Left lung (tissue), 10 donors: Measurements from ENCODE around the gene CHN1. TPM values are rescaled to one million over a fixed set of nuclear protein-coding genes. Genes with fewer than 3 reads are reported as not detected.

Source experiments
- ATAC-seq: fragments of 200-7000 bp; cut with Tn5 transposase; one replicate; pipeline ENCODE4 v1.9.1; 2020; ENCODE audit warnings: moderate library complexity
- DNase-seq, 4 donors: peaks; one replicate each; pipeline ENCODE4 v3.0.0-alpha.2; 2013 to 2020
- H3K27ac ChIP-seq, 2 donors: fragments of 200-600 bp; sonication (generic) in 1 of 2; one replicate each; pipeline versions ENCODE4 v1.5.0 to v1.8.0; 2020 to 2021
- H3K27me3 ChIP-seq, 2 donors: fragments of 200-600 bp; sonication (generic) in 1 of 2; one replicate each; pipeline versions ENCODE4 v1.5.0 to v1.8.0; 2020 to 2021
- H3K36me3 ChIP-seq, 2 donors: fragments of 200-600 bp; sonication (generic) in 1 of 2; one replicate each; pipeline versions ENCODE4 v1.5.0 to v1.8.0; 2020 to 2021
- H3K4me1 ChIP-seq, 2 donors: fragments of 200-600 bp; one replicate each; pipeline ENCODE4 v1.8.0; 2021
- H3K4me3 ChIP-seq, 2 donors: fragments of 200-600 bp; sonication (generic) in 1 of 2; one replicate each; pipeline versions ENCODE4 v1.5.0 to v1.8.0; 2020 to 2021; ENCODE audit warnings: mild to moderate bottlenecking in 1 of 2
- H3K9me3 ChIP-seq, 2 donors: fragments of 200-600 bp; sonication (generic) in 1 of 2; one replicate each; pipeline versions ENCODE4 v1.5.0 to v1.8.0; 2020 to 2021
- intact Hi-C, 2 donors: fragments of 100-400 bp; cut with DNase I; formaldehyde crosslinking; loops; one replicate each; pipeline versions ENCODE4 v1.11.2 to v1.14.2; 2022
- polyA plus RNA-seq, 6 donors: library from polyadenylated mRNA; unstranded; fragments of 120-200 nt; gene quantifications; one replicate each; pipeline ENCODE4 v1.2.1, GENCODE V29; 2013; ENCODE audit not compliant: insufficient read length in 6 of 6
- total RNA-seq, 2 donors: library from RNA; stranded (reverse); fragmentation: NEBNext Ultra II Directional; extraction: Animal tissue kit (Norgen Biotek cat#: 25700); gene quantifications; one replicate each; pipeline ENCODE4 v1.2.1, GENCODE V29; 2021
- TF ChIP-seq, protein P1 (sequence below), 2 donors: fragments of 200-600 bp; sonication (generic) in 1 of 2; IDR thresholded peaks; one replicate each; pipeline versions ENCODE4 v1.5.0 to v1.8.0; 2021; ENCODE audit warnings: antibody characterized with exemption in 2 of 2
- donor health status: DM: no; HTN: yes; CAD: no.
- donor health status: DM: no; HTN: no; CAD: no.

Gene CHN1
- total and polyA plus RNA-seq, 8 donors, result 27.4 to 170 (median 99.9) TPM

DNA sequence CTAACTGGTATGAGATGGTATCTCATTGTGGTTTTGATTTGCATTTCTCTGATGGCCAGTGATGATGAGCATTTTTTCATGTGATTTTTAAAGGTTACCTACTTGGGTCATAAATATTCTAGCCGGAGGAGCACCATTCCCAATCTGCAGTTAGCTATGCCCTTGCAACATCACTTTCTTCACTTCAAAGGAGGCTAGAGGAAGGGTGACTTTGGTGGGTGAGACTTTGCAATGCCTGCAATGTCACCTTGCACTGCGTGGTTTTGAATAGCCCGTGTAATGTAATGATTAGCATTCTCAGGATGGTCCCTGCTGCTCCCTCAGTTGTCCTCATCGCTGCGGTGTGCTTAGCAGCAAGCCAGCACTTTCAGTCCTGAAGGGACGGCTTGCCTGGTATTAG lies 184.8 kb downstream of the CHN1 start:
- no peaks in the 10 kb centered on the region for H3K4me1 ChIP-seq
- no peak for ATAC-seq

GRCh38 chr2:174815526-174815925 lies 189.7 kb downstream of the CHN1 start:
- Histone ChIP-seq H3K27ac (no peak overlapping the region), H3K27me3 (no peaks in the 10 kb centered on the region), H3K4me3 (no peak overlapping the region), H3K36me3 (no peaks in the 10 kb centered on the region), H3K9me3 (no peaks in the 10 kb centered on the region), H3K4me1 (no peaks in the 10 kb centered on the region)
- TF ChIP-seq, protein P1, sequence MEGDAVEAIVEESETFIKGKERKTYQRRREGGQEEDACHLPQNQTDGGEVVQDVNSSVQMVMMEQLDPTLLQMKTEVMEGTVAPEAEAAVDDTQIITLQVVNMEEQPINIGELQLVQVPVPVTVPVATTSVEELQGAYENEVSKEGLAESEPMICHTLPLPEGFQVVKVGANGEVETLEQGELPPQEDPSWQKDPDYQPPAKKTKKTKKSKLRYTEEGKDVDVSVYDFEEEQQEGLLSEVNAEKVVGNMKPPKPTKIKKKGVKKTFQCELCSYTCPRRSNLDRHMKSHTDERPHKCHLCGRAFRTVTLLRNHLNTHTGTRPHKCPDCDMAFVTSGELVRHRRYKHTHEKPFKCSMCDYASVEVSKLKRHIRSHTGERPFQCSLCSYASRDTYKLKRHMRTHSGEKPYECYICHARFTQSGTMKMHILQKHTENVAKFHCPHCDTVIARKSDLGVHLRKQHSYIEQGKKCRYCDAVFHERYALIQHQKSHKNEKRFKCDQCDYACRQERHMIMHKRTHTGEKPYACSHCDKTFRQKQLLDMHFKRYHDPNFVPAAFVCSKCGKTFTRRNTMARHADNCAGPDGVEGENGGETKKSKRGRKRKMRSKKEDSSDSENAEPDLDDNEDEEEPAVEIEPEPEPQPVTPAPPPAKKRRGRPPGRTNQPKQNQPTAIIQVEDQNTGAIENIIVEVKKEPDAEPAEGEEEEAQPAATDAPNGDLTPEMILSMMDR (IDR thresholded peaks at IDR 0.05), result no peak
- ATAC-seq, result no peak
- intact Hi-C loops, result no loop called here
- DNase-seq, result no peak

More for the DNA sequence above, 184.8 kb downstream of the CHN1 start:
- Histone ChIP-seq H3K27me3 (no peaks in the 10 kb centered on the region), H3K9me3 (no peaks in the 10 kb centered on the region), H3K27ac (no peak overlapping the region), H3K4me3 (no peak overlapping the region), H3K36me3 (no peaks in the 10 kb centered on the region)
- intact Hi-C loops, result no loop called here
- DNase-seq, result no peak
- TF ChIP-seq, protein P1 (IDR thresholded peaks at IDR 0.05), result no peak

GRCh38 chr2:174812037-174812436 lies 193.1 kb downstream of the CHN1 start:
- Histone ChIP-seq H3K27ac (no peak overlapping the region), H3K36me3 (no peaks in the 10 kb centered on the region), H3K27me3 (no peaks in the 10 kb centered on the region), H3K4me1 (no peaks in the 10 kb centered on the region), H3K4me3 (no peak overlapping the region), H3K9me3 (no peaks in the 10 kb centered on the region)
- ATAC-seq, result no peak
- intact Hi-C loops, result no loop called here
- no peak for DNase-seq
- TF ChIP-seq, protein P1 (IDR thresholded peaks at IDR 0.05), result no peak

DNA sequence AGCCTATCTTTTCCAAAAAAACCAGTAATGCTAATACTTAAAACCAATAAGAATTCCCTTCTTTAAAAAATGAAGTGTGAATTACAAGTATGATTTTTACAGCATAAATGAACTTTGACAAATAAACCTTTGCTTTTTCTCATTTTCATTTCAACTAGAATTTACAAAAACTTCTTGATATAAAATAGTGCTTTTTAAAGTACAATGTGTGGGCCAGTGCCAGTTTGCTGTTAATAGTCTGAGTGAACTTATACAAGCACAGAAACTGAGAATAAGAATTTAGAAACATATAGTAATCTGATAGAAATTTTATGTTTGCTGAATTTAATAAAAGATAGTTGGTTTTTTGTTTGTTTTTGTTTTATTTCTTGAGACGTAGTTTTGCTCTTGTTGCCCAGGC lies 197.2 kb downstream of the CHN1 start:
- intact Hi-C loops, result no loop called here
- no peaks in the 10 kb centered on the region for H3K27me3 ChIP-seq
- H3K36me3 ChIP-seq, result no peaks in the 10 kb centered on the region
- peak overlapping the region in 1 of 2 donors; percentile 46 for H3K27ac ChIP-seq
- no peak overlapping the region for H3K4me3 ChIP-seq
- no peaks in the 10 kb centered on the region for H3K9me3 ChIP-seq
- H3K4me1 ChIP-seq, result no peaks in the 10 kb centered on the region
- TF ChIP-seq, protein P1 (IDR thresholded peaks at IDR 0.05), result no peak
- DNase-seq (no peak), ATAC-seq (no peak)

- Histone ChIP-seq H3K36me3 (no peaks in the 10 kb centered on the region), H3K27me3 (no peaks in the 10 kb centered on the region), H3K4me3 (no peak overlapping the region), H3K27ac (no peak overlapping the region), H3K9me3 (no peaks in the 10 kb centered on the region), H3K4me1 (no peaks in the 10 kb centered on the region)
- DNase-seq, result no peak
- TF ChIP-seq, protein P1 (IDR thresholded peaks at IDR 0.05), result no peak
- no peak for ATAC-seq
- intact Hi-C loops, result no loop called here
Measured at GRCh38 chr2:174805803-174806202, 199.4 kb downstream of the CHN1 start.
